ENCODE results near the gene TRPM3.
"Not testable (repeated sequence)": the region's sequence is repeated elsewhere in the genome, so short reads cannot be mapped to it uniquely, and the experiment has no call there.

The TRPM3 gene

DNA sequence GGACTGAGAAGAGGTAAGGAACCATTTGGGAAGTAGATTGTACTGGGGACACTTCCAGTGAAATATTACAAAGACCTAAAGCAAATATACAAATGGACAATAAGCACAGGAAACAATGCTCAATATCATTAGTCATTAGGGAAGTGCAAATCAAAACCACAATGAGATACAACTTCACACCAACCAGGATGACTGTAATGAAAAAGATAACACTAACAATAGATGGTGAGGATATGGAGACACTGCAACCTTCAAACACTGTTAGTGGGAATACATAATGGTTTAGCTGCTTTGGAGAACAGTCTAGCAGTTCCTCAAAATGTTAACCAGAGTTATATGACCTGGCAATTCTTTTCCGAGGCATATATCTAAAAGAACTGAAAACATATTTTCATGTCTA lies 149.7 kb downstream of the TRPM3 start:
- no peak overlapping the region for H3K4me3 ChIP-seq (ENCODE audit: low read length)
- no peaks in the 10 kb centered on the region for H4K20me1 ChIP-seq (ENCODE audit: insufficient read depth, low read length)
- TF ChIP-seq EZH2phosphoT487 (IDR thresholded peaks at IDR 0.05; ENCODE audit: low read depth) = no peak
- TF ChIP-seq, protein P1, sequence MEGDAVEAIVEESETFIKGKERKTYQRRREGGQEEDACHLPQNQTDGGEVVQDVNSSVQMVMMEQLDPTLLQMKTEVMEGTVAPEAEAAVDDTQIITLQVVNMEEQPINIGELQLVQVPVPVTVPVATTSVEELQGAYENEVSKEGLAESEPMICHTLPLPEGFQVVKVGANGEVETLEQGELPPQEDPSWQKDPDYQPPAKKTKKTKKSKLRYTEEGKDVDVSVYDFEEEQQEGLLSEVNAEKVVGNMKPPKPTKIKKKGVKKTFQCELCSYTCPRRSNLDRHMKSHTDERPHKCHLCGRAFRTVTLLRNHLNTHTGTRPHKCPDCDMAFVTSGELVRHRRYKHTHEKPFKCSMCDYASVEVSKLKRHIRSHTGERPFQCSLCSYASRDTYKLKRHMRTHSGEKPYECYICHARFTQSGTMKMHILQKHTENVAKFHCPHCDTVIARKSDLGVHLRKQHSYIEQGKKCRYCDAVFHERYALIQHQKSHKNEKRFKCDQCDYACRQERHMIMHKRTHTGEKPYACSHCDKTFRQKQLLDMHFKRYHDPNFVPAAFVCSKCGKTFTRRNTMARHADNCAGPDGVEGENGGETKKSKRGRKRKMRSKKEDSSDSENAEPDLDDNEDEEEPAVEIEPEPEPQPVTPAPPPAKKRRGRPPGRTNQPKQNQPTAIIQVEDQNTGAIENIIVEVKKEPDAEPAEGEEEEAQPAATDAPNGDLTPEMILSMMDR (IDR thresholded peaks at IDR 0.05; ENCODE audit: low read depth, low read length) = no peak

DNA sequence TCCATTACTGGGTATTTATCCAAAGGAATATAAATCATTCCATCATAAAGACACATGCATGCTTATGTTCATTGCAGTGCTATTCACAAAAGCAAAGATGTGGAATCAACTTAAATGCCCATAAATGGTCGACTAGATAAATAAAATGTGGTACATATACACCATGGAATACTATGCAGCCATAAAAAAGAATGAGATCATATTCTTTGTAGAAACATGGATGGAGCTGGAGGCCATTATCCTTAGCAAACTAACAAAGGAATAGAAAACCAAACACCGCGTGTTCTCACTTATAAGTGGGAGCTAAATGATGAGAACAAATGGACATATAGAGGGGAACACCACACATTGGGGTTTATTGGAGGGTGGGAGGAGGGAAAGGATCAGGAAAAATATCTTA lies 155.0 kb downstream of the TRPM3 start:
- H4K20me1 ChIP-seq (ENCODE audit: insufficient read depth, low read length); H3K9ac ChIP-seq (ENCODE audit: low read length); H3K79me2 ChIP-seq (ENCODE audit: low read length); H3K9me3 ChIP-seq (ENCODE audit: insufficient read depth, low read length); H3K27me3 ChIP-seq (ENCODE audit: low read depth, low read length); H2AFZ ChIP-seq (ENCODE audit: low read depth, low read length); H3K4me1 ChIP-seq (ENCODE audit: low read length); H3K4me2 ChIP-seq (ENCODE audit: low read length); H3K27ac ChIP-seq (ENCODE audit: low read length); H3K36me3 ChIP-seq (replicated peaks; ENCODE audit: low read depth, low read length); H3K4me3 ChIP-seq (ENCODE audit: low read length): not testable (repeated sequence)

More for the DNA sequence above, 149.7 kb downstream of the TRPM3 start:
- Histone ChIP-seq H3K9ac (ENCODE audit: low read length) (no peak overlapping the region), H3K4me1 (ENCODE audit: low read length) (no peaks in the 10 kb centered on the region), H3K27me3 (ENCODE audit: low read depth, low read length) (no peaks in the 10 kb centered on the region), H3K36me3 (replicated peaks; ENCODE audit: low read depth, low read length) (no peaks in the 10 kb centered on the region), H3K4me2 (ENCODE audit: low read length) (no peak overlapping the region), H3K9me3 (ENCODE audit: insufficient read depth, low read length) (no peaks in the 10 kb centered on the region), H3K27ac (ENCODE audit: low read length) (no peak overlapping the region), H3K79me2 (ENCODE audit: low read length) (no peaks in the 10 kb centered on the region), H2AFZ (ENCODE audit: low read depth, low read length) (no peak overlapping the region)

DNA sequence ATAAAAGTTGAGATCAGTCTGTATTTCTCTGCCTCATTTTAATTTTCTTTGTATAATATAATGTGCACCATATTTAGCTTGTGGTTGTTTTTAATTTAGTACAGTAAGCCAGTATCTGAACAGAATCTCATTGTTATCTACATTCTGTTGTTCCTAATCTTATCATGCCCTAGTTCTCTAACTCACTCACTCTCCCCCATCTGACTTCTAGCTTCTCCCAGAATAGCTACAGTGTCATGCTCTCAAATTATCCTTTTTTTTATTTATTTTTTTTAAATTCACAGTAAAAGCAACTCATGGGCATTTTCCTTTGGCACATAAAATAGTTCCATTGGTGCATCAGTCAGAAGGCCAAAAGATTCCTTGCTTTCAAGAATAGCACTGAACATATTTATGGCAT lies 156.6 kb downstream of the TRPM3 start:
- Histone ChIP-seq H3K27ac (ENCODE audit: low read length) (no peak overlapping the region), H3K4me2 (ENCODE audit: low read length) (no peak overlapping the region), H2AFZ (ENCODE audit: low read depth, low read length) (no peak overlapping the region), H4K20me1 (ENCODE audit: insufficient read depth, low read length) (no peaks in the 10 kb centered on the region), H3K9ac (ENCODE audit: low read length) (no peak overlapping the region), H3K4me3 (ENCODE audit: low read length) (no peak overlapping the region), H3K79me2 (ENCODE audit: low read length) (no peaks in the 10 kb centered on the region), H3K4me1 (ENCODE audit: low read length) (no peaks in the 10 kb centered on the region), H3K36me3 (replicated peaks; ENCODE audit: low read depth, low read length) (no peaks in the 10 kb centered on the region), H3K9me3 (ENCODE audit: insufficient read depth, low read length) (no peaks in the 10 kb centered on the region), H3K27me3 (ENCODE audit: low read depth, low read length) (no peaks in the 10 kb centered on the region; the same call in 1 of the 2 replicates)
- TF ChIP-seq EZH2phosphoT487 (IDR thresholded peaks at IDR 0.05; ENCODE audit: low read depth) = no peak
- TF ChIP-seq, protein P1 (IDR thresholded peaks at IDR 0.05; ENCODE audit: low read depth, low read length) = no peak

- Histone ChIP-seq H2AFZ (ENCODE audit: low read depth, low read length) (no peak overlapping the region), H3K36me3 (replicated peaks; ENCODE audit: low read depth, low read length) (no peaks in the 10 kb centered on the region), H3K27ac (ENCODE audit: low read length) (no peak overlapping the region), H3K79me2 (ENCODE audit: low read length) (no peaks in the 10 kb centered on the region), H3K27me3 (ENCODE audit: low read depth, low read length) (no peaks in the 10 kb centered on the region; the same call in 1 of the 2 replicates), H3K4me1 (ENCODE audit: low read length) (no peaks in the 10 kb centered on the region), H3K4me2 (ENCODE audit: low read length) (no peak overlapping the region), H3K9ac (ENCODE audit: low read length) (no peak overlapping the region), H4K20me1 (ENCODE audit: insufficient read depth, low read length) (no peaks in the 10 kb centered on the region), H3K9me3 (ENCODE audit: insufficient read depth, low read length) (no peaks in the 10 kb centered on the region), H3K4me3 (ENCODE audit: low read length) (no peak overlapping the region)
- TF ChIP-seq, protein P1 (IDR thresholded peaks at IDR 0.05; ENCODE audit: low read depth, low read length) = no peak
- no peak for TF ChIP-seq EZH2phosphoT487 (IDR thresholded peaks at IDR 0.05; ENCODE audit: low read depth)
These were observed 157.9 kb downstream of the TRPM3 start for GRCh38 chr9:70963554-70963953.

All from OCI-LY3 (cell line).